HepG2 (cell line): ENCODE measurements around the gene UNKL. TPM values are rescaled to one million over a fixed set of nuclear protein-coding genes. Genes with fewer than 3 reads are reported as not detected.

Experiments
- NRL ChIP-seq: sonication (generic); formaldehyde crosslinking; IDR thresholded peaks from 2 replicates; pipeline ENCODE4 v1.5.0; 2020; ENCODE audit warnings: missing genetic modification reagents, mild to moderate bottlenecking, moderate library complexity, borderline replicate concordance
- PRMT3 ChIP-seq: sonication (generic); formaldehyde crosslinking; IDR thresholded peaks from 2 replicates; pipeline ENCODE4 v1.8.1; 2022; ENCODE audit warnings: low read depth, mild to moderate bottlenecking, moderate library complexity, missing genetic modification reagents, borderline replicate concordance
- SNAPC4 ChIP-seq: sonication (generic); formaldehyde crosslinking; IDR thresholded peaks from 2 replicates; pipeline ENCODE4 v1.4.0; 2020; ENCODE audit warnings: mild to moderate bottlenecking, missing genetic modification reagents
- ZNF124 ChIP-seq: sonication (generic); formaldehyde crosslinking; IDR thresholded peaks from 2 replicates; pipeline ENCODE4 v1.4.0; 2020; ENCODE audit warnings: missing genetic modification reagents
- ZNF18 ChIP-seq: sonication (generic); formaldehyde crosslinking; IDR thresholded peaks from 2 replicates; pipeline ENCODE4 v1.8.0; 2022; ENCODE audit warnings: mild to moderate bottlenecking, missing genetic modification reagents; ENCODE audit not compliant: insufficient replicate concordance
- ZNF382 ChIP-seq: sonication (generic); formaldehyde crosslinking; IDR thresholded peaks from 2 replicates; pipeline ENCODE4 v1.5.0; 2020; ENCODE audit warnings: missing genetic modification reagents, mild to moderate bottlenecking, borderline replicate concordance
- ZNF547 ChIP-seq: sonication (generic); formaldehyde crosslinking; IDR thresholded peaks from 2 replicates; pipeline ENCODE4 v1.5.1; 2020; ENCODE audit warnings: mild to moderate bottlenecking, missing genetic modification reagents
- ZNF776 ChIP-seq: sonication (generic); formaldehyde crosslinking; IDR thresholded peaks from 2 replicates; pipeline ENCODE4 v1.4.0; 2020; ENCODE audit warnings: mild to moderate bottlenecking, missing genetic modification reagents
- ZNF839 ChIP-seq: sonication (generic); formaldehyde crosslinking; IDR thresholded peaks from 2 replicates; pipeline ENCODE4 v1.4.0; 2020; ENCODE audit warnings: missing genetic modification reagents, mild to moderate bottlenecking, borderline replicate concordance
- ZSCAN29 ChIP-seq: sonication (generic); formaldehyde crosslinking; conservative IDR thresholded peaks from 2 replicates; pipeline ENCODE4 v1.4.0; 2020; ENCODE audit warnings: mild to moderate bottlenecking, missing genetic modification reagents
- polyA plus RNA-seq, 8 experiments: library from polyadenylated mRNA; depleted of rRNA in 3 of 8; stranded (reverse) in 7 of 8; unstranded in 1 of 8; fragments of >200 nt; fragmentation: Illumina TruSeq in 4 of 8; extraction: Trizol in 4 of 8; gene quantifications; 2 replicates each; pipeline versions ENCODE4 v1.2.1 to v1.2.3, GENCODE V29; 2011 to 2016; ENCODE audit warnings: low read depth in 4 of 8, missing spikeins in 1 of 8, mixed read lengths in 1 of 8; ENCODE audit not compliant: insufficient read depth in 1 of 8
- total RNA-seq, 5 experiments: library from RNA; depleted of rRNA; stranded (reverse); fragments of >200 nt; fragmentation: Illumina TruSeq; extraction: Trizol; gene quantifications; 2 replicates each; pipeline ENCODE4 v1.2.3, GENCODE V29; 2016; ENCODE audit warnings: low read depth in 1 of 5
- TF ChIP-seq, protein P1 (sequence below): sonication (generic); formaldehyde crosslinking; IDR thresholded peaks from 2 replicates; pipeline ENCODE4 v1.4.0; 2020; ENCODE audit warnings: mild to moderate bottlenecking, missing genetic modification reagents
- TF ChIP-seq, protein P2 (sequence below): sonication (generic); formaldehyde crosslinking; IDR thresholded peaks from 2 replicates; pipeline ENCODE4 v1.4.0; 2020; ENCODE audit warnings: missing genetic modification reagents, mild to moderate bottlenecking, borderline replicate concordance
- TF ChIP-seq, protein P3 (sequence below): sonication (generic); formaldehyde crosslinking; IDR thresholded peaks from 2 replicates; pipeline ENCODE4 v1.4.0; 2020; ENCODE audit warnings: missing genetic modification reagents, low read depth, mild to moderate bottlenecking, borderline replicate concordance

UNKL gene
- total and polyA plus RNA-seq, 2 of the 13 experiments (the other 11 are each of a cell fraction or from before 2014, with no cell fraction given) = 10.4 to 17.6 TPM

DNA sequence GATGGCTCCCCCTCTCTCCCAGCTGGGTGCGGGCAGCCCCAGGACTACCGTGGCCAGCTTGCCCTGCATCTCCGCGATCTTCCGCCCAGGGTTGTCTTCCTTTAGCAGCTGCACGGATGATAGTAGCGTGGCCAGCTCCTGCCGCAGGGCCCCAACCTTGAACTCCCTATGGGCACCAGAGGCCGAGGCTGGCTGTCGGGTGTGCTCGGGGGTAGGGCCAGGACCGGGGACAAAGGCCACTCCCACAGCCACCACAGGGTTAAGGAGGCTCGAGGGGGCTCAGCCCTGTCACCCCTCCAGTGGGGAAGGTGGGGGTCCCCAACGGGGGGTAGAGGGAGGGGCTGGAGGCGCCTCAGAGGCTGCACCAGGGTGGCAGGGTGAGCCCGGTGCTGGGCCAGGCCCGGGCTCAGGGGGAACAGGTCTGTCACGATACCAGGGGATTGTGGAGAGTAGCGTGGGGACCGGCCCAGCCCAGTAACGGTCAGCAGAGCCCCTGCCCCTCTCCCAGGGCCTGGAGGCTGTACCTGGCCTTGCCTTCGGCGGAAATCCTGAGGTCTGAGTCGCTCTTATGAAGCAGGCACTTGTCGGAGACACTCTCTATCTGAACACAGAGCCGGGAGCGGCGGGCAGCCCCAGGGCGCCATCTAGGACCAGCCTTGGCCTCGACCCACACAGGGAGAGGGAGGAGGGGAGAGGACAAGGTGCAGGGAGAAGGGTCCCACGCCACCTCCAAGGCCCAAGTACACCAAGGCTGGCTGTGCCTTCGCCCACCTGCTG is 21.6 kb upstream of the UNKL start (continued):
- TF ChIP-seq PRMT3 (CRISPR knock-in tag) = no peak
- TF ChIP-seq ZNF382 (CRISPR knock-in tag) = no peak
- peak; percentile 57; the same call in 1 of the 2 replicates for TF ChIP-seq ZNF839 (CRISPR knock-in tag)
- no peak for TF ChIP-seq ZNF776 (CRISPR knock-in tag)
- TF ChIP-seq, protein P1, sequence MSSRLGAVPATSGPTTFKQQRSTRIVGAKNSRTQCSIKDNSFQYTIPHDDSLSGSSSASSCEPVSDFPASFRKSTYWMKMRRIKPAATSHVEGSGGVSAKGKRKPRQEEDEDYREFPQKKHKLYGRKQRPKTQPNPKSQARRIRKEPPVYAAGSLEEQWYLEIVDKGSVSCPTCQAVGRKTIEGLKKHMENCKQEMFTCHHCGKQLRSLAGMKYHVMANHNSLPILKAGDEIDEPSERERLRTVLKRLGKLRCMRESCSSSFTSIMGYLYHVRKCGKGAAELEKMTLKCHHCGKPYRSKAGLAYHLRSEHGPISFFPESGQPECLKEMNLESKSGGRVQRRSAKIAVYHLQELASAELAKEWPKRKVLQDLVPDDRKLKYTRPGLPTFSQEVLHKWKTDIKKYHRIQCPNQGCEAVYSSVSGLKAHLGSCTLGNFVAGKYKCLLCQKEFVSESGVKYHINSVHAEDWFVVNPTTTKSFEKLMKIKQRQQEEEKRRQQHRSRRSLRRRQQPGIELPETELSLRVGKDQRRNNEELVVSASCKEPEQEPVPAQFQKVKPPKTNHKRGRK (CRISPR knock-in tag) = no peak; the same call in 1 of the 2 replicates
- no peak for TF ChIP-seq SNAPC4
- no peak for TF ChIP-seq ZNF18
- TF ChIP-seq, protein P2, sequence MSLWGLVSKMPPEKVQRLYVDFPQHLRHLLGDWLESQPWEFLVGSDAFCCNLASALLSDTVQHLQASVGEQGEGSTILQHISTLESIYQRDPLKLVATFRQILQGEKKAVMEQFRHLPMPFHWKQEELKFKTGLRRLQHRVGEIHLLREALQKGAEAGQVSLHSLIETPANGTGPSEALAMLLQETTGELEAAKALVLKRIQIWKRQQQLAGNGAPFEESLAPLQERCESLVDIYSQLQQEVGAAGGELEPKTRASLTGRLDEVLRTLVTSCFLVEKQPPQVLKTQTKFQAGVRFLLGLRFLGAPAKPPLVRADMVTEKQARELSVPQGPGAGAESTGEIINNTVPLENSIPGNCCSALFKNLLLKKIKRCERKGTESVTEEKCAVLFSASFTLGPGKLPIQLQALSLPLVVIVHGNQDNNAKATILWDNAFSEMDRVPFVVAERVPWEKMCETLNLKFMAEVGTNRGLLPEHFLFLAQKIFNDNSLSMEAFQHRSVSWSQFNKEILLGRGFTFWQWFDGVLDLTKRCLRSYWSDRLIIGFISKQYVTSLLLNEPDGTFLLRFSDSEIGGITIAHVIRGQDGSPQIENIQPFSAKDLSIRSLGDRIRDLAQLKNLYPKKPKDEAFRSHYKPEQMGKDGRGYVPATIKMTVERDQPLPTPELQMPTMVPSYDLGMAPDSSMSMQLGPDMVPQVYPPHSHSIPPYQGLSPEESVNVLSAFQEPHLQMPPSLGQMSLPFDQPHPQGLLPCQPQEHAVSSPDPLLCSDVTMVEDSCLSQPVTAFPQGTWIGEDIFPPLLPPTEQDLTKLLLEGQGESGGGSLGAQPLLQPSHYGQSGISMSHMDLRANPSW (CRISPR knock-in tag) = no peak
- TF ChIP-seq ZSCAN29 (CRISPR knock-in tag) = no peak
- TF ChIP-seq, protein P3, sequence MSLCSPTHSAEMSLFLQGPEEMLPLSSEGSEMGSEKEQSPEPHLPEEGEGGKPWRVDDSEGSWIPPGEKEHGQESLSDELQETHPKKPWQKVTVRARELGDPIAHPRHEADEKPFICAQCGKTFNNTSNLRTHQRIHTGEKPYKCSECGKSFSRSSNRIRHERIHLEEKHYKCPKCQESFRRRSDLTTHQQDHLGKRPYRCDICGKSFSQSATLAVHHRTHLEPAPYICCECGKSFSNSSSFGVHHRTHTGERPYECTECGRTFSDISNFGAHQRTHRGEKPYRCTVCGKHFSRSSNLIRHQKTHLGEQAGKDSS (CRISPR knock-in tag) = 0 out of 2 replicates have a peak, but pooled peaks have one; percentile 28
- peak; percentile 48; the same call in 1 of the 2 replicates for TF ChIP-seq NRL (CRISPR knock-in tag)
- no peak for TF ChIP-seq ZNF124
- peak; percentile 25; the same call in 1 of the 2 replicates for TF ChIP-seq ZNF547 (CRISPR knock-in tag)
